ENCODE measurements around the gene C16orf78. TPM values are rescaled to one million over a fixed set of nuclear protein-coding genes. Genes with fewer than 3 reads are reported as not detected.

The C16orf78 gene
- total RNA-seq, 4 donors from 2014 or later = not detected

GRCh38 chr16:49410226-49410625 lies 36.6 kb downstream of the C16orf78 start:
- peaks cover 0 to 6% (median 2%) of the 10 kb centered on the region in 4 donors for H3K4me1 ChIP-seq
- 92% methylated on average over 3 of the region's 3 CpGs; no CpG with 5 or more reads in 1 of the 2 donors for WGBS, 2 donors (ENCODE audit: low coverage in 1 of 2)
- no peaks in the 10 kb centered on the region for H3K9me3 ChIP-seq
- DNase-seq = no peak
- in situ Hi-C loops (cut with MboI; ENCODE audit: low pct_ligation_motif_present in 1 of 4, low pct_unique_long_range_greater_than_20kb in 1 of 4, low sequenced_read_pairs in 3 of 4) = loop anchor here (10.0 to 25.0 kb wide), 3 partner anchors 177 to 515 kb away; no protein-coding TSS in a partner anchor
- no peak overlapping the region for H3K27ac ChIP-seq
- H3K36me3 ChIP-seq = no peaks in the 10 kb centered on the region
- no peak for TF ChIP-seq EP300 (IDR thresholded peaks at IDR 0.05; ENCODE audit: low read depth)
- TF ChIP-seq CTCF (IDR thresholded peaks at IDR 0.05) = no peak
- TF ChIP-seq POLR2A (IDR thresholded peaks at IDR 0.05) = no peak
- no peak overlapping the region for H3K4me3 ChIP-seq
- H3K27me3 ChIP-seq = no peaks in the 10 kb centered on the region
- intact Hi-C loops (cut with DNase I; ENCODE audit: low total_unique reads) = no loop called here

GRCh38 chr16:49411121-49411970 lies 37.7 kb downstream of the C16orf78 start:
- H3K9me3 ChIP-seq = no peaks in the 10 kb centered on the region

GRCh38 chr16:49414671-49415070 lies 41.1 kb downstream of the C16orf78 start:
- H3K36me3 ChIP-seq = no peaks in the 10 kb centered on the region
- intact Hi-C loops (cut with DNase I; ENCODE audit: low total_unique reads) = no loop called here
- in situ Hi-C loops (cut with MboI; ENCODE audit: low pct_ligation_motif_present in 1 of 4, low pct_unique_long_range_greater_than_20kb in 1 of 4, low sequenced_read_pairs in 3 of 4) = loop anchor here (10.0 to 25.0 kb wide), 3 partner anchors 173 to 510 kb away; no protein-coding TSS in a partner anchor

More at GRCh38 chr16:49411121-49411970, 37.7 kb downstream of the C16orf78 start:
- WGBS, 2 donors (ENCODE audit: low coverage in 1 of 2) = 73 to 81% methylated on average over 3 to 11 of the region's 11 CpGs
- peaks cover 0 to 6% (median 2%) of the 10 kb centered on the region in 4 donors for H3K4me1 ChIP-seq
- no peaks in the 10 kb centered on the region for H3K36me3 ChIP-seq
- no peak for TF ChIP-seq POLR2AphosphoS5 (IDR thresholded peaks at IDR 0.05)
- TF ChIP-seq POLR2A (IDR thresholded peaks at IDR 0.05) = no peak
- TF ChIP-seq EP300 (IDR thresholded peaks at IDR 0.05; ENCODE audit: low read depth) = no peak
- no peak for TF ChIP-seq CTCF (IDR thresholded peaks at IDR 0.05)
- in situ Hi-C loops (cut with MboI; ENCODE audit: low pct_ligation_motif_present in 1 of 4, low pct_unique_long_range_greater_than_20kb in 1 of 4, low sequenced_read_pairs in 3 of 4) (loop anchor here (10.0 to 25.0 kb wide), 3 partner anchors 176 to 513 kb away; no protein-coding TSS in a partner anchor), intact Hi-C loops (cut with DNase I; ENCODE audit: low total_unique reads) (no loop called here)
- DNase-seq = no peak
- no peak overlapping the region for H3K27ac ChIP-seq
- H3K27me3 ChIP-seq = no peaks in the 10 kb centered on the region
- no peak overlapping the region for H3K4me3 ChIP-seq

More at GRCh38 chr16:49414671-49415070, 41.1 kb downstream of the C16orf78 start:
- Histone ChIP-seq H3K27ac (no peak overlapping the region), H3K4me3 (no peak overlapping the region), H3K9me3 (no peaks in the 10 kb centered on the region), H3K4me1 (no peaks in the 10 kb centered on the region), H3K27me3 (no peaks in the 10 kb centered on the region)
- TF ChIP-seq CTCF (IDR thresholded peaks at IDR 0.05) (no peak), POLR2A (IDR thresholded peaks at IDR 0.05) (no peak), POLR2AphosphoS5 (IDR thresholded peaks at IDR 0.05) (no peak), EP300 (IDR thresholded peaks at IDR 0.05; ENCODE audit: low read depth) (no peak)
- 77 to 87% methylated on average over 3 to 15 of the region's 15 CpGs for WGBS, 2 donors (ENCODE audit: low coverage in 1 of 2)
- DNase-seq = no peak
